HCT116 (cell line): ENCODE results near the gene RBP5.

Experiments used
- ATF3 ChIP-seq: IDR thresholded peaks from 2 replicates; pipeline ENCODE4 v1.6.1; 2012
- CBX3 ChIP-seq: IDR thresholded peaks from 2 replicates; pipeline ENCODE4 v1.6.1; 2012; ENCODE audit warnings: low read depth
- CTCF ChIP-seq, 3 experiments: fragments of 200-600 bp in 1 of 3; sonication (generic) in 1 of 3; IDR thresholded peaks in 2 of 3; conservative IDR thresholded peaks in 1 of 3; 2 replicates each; pipeline ENCODE4 v1.5.1; 2012 to 2017; ENCODE audit warnings: low read depth in 2 of 3, low read length in 2 of 3, antibody characterized with exemption in 1 of 3, borderline replicate concordance in 1 of 3, control low read depth in 1 of 3, mild to moderate bottlenecking in 1 of 3, mixed read lengths in 1 of 3, mixed run types in 1 of 3, moderate library complexity in 1 of 3; ENCODE audit not compliant: insufficient read depth in 1 of 3
- EZH2phosphoT487 ChIP-seq: fragments of 200-600 bp; IDR thresholded peaks from 2 replicates; pipeline ENCODE4 v1.6.1; 2018; ENCODE audit warnings: antibody characterized with exemption, borderline replicate concordance
- MAX ChIP-seq: IDR thresholded peaks from 2 replicates; pipeline ENCODE4 v1.6.1; 2012
- POLR2A ChIP-seq: IDR thresholded peaks from 2 replicates; pipeline ENCODE4 v1.7.0; 2011; ENCODE audit warnings: borderline replicate concordance; ENCODE audit not compliant: insufficient read depth, insufficient read length; ENCODE audit errors: extremely low read depth
- POLR2AphosphoS5 ChIP-seq: IDR thresholded peaks from 2 replicates; pipeline ENCODE4 v1.6.1; 2011; ENCODE audit warnings: mild to moderate bottlenecking, low read depth, low read length, moderate library complexity
- REST ChIP-seq: IDR thresholded peaks from 2 replicates; pipeline ENCODE4 v1.6.1; 2012; ENCODE audit warnings: low read depth
- YY1 ChIP-seq: IDR thresholded peaks from 2 replicates; pipeline ENCODE4 v1.6.1; 2011; ENCODE audit warnings: low read length, low read depth, moderate library complexity, mild to moderate bottlenecking; ENCODE audit not compliant: insufficient replicate concordance; ENCODE audit errors: extremely low read depth
- ZNF274 ChIP-seq: fragments of 200-500 bp; sonication (Bioruptor generic); IDR thresholded peaks from 2 replicates; pipeline ENCODE4 v1.6.1; 2014; ENCODE audit warnings: mild to moderate bottlenecking, low read depth, low read length, inconsistent platforms

- no peak for TF ChIP-seq CTCF (IDR thresholded peaks at IDR 0.05 in 2 of 3, conservative IDR thresholded peaks at IDR 0.05 in 1 of 3; ENCODE audit: borderline replicate concordance in 1 of 3, insufficient read depth in 1 of 3, low read depth in 2 of 3, low read length in 2 of 3)
- no peak for TF ChIP-seq POLR2AphosphoS5
- no peak for TF ChIP-seq EZH2phosphoT487
- no peak for TF ChIP-seq POLR2A
- TF ChIP-seq MAX = no peak
- no peak for TF ChIP-seq ATF3
- TF ChIP-seq YY1 = no peak
- no peak for TF ChIP-seq CBX3
- TF ChIP-seq REST = no peak
- TF ChIP-seq ZNF274 = no peak
Measured at GRCh38 chr12:7075939-7076338, 52.8 kb downstream of the RBP5 start.
